ENCODE results near the gene DSG1.
"Not testable (repeated sequence)": the region's sequence is repeated elsewhere in the genome, so short reads cannot be mapped to it uniquely, and the experiment has no call there.

The DSG1 gene

DNA sequence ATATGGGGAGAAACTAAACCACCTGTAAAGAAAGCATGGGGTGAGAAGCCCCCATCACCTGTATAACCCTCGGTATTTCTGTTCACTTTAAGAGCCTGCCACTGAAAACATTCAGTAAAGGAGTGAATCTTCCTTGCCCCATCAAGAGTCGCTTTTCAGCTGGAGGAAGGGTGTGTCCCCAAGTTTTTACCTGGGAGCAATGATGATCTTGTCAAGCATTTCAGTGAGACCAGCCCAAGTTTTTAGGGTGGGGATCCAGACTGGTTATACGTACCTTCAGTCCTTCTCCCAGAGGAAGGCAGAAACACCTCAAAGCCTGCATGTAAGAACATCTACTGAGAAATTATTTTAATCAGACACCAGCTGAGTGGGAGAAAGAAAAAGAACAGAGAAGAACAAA, at the start of gene DSG1:
Gene DSG1, plus strand, starts transcription at position 301 of the 400 bp plus-strand sequence. CDS start 141 bp downstream, outside the sequence.
- DNase-seq (ENCODE audit: low spot score): no peak

DNA sequence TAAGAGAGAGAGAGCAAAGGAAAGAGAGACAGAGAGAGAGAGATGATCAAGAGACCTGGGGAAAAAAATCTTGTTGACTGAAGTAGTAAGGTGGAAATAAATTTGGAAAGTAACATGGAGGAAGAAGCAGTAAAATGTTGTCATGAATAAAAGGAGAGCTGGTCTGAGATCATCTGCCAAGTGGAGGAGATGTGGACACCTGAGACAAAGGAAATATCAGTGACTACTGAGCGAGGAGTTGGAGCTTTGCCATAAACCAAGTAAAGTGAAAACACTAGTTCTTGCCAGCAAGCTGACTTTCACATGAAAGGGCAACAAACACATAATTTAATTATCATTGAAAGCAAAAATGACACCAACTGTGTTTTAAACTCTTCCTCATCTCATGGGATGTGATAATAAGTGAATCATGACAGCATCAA, 49.0 kb upstream of the DSG1 start:
- DNase-seq (ENCODE audit: low spot score): no peak

DNA sequence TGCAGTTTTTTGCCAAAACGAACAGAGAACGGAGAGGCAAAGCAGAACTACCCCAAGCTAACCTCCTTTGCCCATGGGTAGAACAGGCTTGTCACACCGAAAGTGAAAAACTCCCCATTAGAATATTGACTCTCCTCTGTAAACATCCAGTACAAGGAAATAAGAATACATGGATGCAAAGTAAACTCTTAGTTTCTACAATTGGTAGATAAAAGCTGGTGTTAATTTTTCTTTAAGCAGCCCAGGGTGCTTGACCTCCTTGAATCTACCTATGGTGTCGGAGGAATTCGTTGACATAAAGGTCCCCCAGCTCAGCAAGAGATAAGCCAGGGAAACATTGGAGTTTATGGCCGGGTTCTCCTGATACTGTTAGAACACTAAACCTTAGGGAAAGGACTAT, 48.4 kb upstream of the DSG1 start:
- DNase-seq (ENCODE audit: low spot score): no peak

DNA sequence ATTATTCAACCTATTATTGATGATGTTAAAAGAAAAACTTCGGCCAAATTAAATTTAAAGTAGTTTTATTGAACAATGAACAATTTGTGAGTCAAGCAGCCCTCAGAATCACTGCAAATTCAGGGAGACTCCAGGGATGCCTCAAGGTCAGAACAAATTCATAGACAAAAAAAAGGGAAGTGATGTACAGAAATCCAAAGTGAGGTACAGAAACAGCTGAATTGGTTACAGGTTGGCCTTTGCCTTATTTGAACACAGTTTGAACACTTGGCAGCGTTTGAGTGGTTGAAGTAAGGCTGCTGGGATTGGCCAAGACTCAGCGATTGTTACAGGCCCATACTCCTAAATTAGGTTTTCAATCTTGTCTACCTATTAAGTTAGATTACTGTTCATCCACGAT, 47.4 kb upstream of the DSG1 start:
- no peak for DNase-seq (ENCODE audit: low spot score)

DNA sequence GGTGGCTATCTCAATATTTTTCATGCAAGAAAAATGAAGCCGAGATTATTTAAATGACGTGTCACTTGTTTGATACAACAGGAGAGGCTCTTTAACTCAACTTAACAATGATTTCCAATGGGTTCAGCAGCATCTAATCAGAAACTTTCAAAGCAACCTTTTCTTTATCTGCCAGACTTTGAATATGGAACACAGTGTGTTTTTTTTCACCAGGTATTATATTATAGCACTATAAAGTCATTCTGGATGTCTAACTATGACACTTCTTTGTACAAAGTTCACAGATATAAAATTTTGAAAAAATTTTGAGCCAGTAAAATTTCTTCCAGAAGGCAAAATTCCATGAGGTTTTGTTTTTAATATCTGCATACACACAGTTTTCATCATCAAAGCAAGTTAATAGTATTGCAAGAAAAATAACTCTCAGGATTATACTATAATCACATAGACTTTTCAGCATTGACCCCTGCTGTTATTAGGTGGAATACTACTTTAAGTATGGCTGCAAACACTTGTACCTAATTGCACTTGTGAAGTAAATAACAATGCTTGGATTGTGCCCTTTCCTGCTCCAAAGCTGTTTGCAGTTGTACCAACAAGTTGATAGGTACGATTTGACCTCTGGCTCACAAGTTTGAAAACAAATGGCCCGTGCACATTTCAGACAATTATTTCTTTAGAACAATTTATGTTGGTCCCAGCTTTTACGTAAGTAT, 44.0 kb upstream of the DSG1 start:
- DNase-seq (ENCODE audit: low spot score): no peak

DNA sequence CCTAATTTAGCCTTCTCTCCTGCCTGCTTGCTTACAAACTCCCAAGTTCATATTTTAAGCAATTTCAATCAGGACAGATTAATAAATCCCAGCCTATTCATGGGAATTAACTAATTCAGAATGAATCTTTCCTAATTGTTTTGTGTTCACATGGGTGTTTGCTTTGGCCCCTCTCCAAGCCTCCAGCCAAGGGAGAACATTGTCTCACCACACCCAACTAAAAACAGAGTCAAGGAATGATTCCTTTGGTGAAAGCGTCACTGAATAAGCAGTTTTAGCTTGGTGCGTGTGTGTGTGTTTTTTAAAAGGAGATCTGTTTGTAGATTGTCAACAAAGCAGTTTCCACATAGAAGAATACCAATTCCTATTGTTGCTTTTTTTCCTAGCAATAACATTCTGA, 43.0 kb upstream of the DSG1 start:
- no peak for DNase-seq (ENCODE audit: low spot score)

DNA sequence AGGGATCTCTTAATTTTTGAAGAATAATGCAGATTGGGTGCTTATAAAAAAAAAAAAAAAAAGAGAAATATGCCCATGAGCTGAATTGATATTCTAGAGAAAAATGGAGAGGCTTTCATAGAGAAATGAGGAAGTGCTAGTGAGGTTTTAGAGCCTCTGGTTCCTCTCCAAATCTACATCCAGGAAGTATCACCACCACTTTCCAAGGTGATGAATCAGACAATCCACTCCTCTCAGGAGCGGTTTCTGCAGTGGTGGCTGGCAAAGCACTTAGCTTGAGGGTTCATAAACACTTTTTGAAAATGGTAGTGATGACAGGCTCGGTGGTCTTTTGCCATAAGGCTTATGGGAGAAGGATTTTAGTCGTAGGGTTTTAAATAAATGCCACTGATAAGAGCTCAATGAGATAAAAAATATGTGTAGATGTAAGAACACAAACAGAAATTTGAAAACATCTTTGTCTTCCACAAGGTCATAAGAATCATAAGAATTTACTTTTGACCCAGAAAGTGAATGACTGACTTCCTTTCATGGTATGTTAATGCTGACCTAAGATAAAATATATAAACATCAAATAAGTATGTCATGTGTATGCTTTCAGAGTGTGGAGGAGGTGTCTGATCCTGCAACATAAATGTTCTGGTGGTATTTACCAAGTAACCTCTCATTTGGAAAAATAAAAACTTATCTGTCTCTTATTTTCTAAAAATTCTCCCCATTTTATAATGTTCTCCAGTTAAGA, 42.1 kb upstream of the DSG1 start:
- no peak for DNase-seq (ENCODE audit: low spot score)

DNA sequence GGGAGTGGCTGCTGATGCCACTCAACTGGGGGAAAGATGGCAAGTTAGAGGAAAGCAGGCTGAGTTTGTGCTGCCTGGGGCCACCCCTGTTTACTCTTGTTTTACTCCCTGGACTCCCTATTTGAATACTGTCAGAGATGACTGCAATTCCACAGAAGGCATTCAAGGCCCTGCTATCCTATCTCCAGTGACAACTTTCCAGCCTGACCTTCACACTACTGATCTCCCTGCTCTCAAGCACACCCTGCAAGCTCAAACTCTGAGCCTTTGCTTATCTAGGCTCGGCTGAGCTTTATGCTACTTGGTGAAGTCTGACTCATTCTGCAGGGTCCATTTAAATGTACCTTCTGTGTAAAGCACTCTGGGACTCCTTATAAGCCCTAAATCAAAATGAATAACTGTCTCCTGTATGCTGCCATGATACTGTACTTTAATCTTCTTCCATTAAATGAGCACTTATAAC, 39.3 kb upstream of the DSG1 start:
- no peak for DNase-seq (ENCODE audit: low spot score)

DNA sequence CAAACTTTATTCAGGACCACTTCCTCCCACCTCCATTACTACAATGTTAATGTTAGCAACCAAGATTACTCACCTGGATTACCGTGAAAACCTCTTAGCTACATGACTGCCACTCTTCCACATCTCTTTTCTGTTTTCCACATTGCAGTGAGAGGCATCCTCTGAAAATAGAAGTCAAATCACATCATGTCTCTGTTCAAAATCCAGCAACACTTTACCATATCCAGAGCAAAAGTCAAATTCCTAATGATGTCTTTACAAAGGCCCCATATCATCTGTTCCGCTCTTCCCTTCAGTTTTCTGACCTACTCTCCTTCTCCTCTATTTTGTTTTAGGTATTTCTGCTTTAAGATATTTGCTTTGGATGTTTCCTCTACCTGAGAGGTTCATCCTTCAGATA, 37.5 kb upstream of the DSG1 start:
- no peak for DNase-seq (ENCODE audit: low spot score)

DNA sequence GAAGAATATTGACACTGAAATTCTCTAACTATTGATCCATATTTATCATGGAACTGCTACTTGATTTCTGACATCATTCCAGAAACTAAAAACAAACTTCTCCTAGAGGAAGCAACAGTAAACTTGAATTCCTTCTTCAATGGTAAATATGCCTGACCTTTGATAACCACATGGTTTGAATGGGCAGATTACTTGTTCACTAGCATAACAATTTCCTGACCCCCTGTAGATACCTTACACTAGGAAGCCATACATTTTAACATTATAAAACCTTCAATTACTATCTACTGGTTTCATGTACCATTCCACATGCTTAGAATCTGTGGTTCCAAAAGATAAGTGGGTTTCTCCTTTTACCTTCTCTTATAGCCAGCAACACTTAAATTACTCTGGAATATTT, 36.5 kb upstream of the DSG1 start:
- DNase-seq (ENCODE audit: low spot score): no peak

DNA sequence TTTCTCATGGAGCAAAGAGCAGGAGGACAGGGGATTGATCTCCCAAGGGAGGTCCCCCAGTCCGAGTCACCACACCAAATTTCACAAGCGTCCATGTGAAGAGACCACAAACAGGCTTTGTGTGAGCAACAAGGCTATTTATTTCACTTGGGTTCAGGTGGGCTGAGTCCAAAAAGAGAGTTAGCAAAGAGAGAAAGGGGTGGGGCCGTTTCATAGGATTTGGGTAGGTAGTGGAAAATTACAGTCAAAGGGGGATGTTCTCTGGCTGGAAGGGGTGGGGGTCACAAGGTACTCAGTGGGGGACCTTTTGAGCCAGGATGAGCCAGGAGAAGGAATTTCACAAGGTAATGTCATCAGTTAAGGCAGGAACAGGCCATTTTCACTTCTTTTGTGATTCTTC, 28.5 kb upstream of the DSG1 start:
- not testable (repeated sequence) for DNase-seq (ENCODE audit: low spot score)

DNA sequence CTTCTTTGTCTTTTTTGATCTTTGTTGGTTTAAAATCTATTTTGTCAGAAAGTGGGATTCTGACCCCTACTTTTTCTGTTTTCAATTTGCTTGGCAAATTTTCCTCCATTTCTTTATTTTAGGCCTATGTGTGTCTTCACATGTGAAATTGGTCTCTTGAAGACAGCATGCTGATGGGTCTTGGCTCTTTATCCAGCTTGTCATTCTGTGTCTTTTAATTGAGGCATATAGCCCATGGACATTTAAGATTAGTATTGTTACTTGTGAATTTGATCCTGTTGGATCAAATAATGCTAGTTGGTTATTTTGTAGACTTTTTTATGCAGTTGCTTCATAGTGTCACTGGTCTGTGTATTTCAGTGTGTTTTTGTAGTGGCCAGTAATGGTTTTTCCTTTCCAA, 26.3 kb upstream of the DSG1 start:
- no peak for DNase-seq (ENCODE audit: low spot score)

DNA sequence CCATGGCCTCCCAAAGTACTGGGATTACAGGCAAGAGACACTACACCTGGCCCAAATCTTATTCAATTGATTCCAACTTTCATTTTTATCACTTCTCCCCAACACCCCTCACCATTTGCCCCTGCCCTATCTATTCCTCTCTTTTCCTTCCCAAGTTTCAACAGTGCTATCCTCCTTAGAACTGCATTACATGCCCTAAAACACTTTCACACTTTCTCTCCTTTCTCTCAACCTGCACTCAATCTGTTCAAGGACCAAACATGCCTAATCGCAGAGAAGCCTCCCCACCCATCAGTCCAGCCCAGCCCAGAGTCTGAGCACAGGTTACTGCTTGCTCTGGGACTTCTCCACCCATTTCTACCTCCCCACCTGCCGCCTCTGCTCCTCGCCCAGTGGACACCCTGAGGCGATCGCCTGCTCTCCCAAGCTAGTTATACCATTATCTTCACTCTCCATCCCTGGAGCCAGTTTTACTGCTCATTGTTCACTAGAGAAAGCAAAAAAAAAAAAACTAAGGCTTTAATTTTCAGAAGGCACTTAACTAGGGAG, 23.7 kb upstream of the DSG1 start:
- no peak for DNase-seq (ENCODE audit: low spot score)

DNA sequence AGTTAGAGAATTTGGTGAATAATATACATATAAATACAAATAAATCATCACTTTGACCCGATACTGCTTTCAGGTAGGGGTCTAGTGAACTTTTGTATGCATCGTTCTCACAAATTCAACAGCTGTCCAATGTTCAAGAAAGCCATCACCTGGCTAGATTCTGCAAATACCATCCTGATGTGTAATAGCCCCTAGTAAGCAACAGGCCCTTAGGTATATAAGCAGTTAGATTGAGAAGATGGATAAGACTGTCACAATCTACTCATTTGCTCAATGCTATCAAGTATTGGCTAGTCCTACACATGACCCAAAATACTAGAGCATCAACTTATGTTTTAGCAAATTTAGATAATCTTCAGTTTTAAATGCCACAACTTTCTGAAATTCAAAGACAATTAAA, 20.7 kb upstream of the DSG1 start:
- no peak for DNase-seq (ENCODE audit: low spot score)

DNA sequence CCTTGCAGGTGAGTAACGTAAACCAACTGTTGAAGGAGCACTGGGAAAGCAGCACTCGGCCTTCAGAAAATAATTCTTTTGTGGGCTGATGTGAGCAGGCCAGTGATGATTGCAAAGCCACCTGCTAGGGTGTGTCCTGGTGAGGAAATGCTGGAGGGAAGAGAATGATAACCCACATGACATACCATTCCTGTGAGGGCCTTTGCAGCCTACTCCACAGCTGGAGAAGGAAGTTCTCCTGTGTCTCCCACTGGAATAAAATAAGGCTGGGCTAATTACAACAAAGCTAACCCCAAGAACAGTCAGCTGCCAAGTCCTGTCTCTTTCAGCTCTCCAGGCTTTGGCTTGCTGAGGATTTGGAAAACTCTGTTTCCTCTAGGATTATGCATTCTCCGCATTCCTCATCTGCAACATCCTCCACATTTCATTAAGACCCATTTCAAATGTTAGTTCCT, 16.7 kb upstream of the DSG1 start:
- no peak for DNase-seq (ENCODE audit: low spot score)

DNA sequence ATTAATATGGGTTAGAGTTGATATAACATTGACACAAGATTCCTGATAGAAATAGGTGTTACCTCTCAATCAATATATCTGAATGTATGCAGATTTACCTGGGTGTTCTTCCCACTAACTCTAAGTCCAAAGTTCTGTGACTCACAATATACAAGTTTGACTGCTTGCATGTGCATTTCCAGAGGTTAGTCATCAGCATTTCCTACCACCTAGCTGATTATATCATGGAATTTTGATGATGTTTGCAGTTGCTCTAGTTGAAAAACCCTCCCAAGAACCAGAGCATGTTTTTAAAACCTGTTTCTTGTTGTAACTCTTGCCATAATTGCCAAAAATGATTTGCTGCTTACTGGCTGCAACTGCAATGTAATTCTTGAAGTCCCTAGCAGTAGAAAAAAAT, 15.0 kb upstream of the DSG1 start:
- DNase-seq (ENCODE audit: low spot score): no peak

DNA sequence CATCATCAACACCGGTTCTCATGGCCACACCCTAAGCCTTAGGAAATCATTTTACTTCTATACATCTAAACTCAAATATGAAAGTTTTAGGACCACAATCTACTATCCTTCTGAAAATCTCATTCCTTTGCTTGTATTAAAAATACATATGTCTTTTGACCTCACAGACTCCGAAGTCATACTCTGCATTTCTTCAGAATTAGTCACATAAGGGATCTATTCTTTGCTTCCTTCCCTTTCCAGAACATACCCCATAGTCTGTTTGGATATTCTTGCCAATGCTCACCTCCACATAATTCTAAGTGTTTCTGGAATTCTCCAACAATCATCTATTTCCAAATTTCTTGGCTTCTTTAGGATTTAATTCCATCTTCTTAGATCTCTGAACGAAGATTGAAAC, 14.2 kb upstream of the DSG1 start:
- no peak for DNase-seq (ENCODE audit: low spot score)

DNA sequence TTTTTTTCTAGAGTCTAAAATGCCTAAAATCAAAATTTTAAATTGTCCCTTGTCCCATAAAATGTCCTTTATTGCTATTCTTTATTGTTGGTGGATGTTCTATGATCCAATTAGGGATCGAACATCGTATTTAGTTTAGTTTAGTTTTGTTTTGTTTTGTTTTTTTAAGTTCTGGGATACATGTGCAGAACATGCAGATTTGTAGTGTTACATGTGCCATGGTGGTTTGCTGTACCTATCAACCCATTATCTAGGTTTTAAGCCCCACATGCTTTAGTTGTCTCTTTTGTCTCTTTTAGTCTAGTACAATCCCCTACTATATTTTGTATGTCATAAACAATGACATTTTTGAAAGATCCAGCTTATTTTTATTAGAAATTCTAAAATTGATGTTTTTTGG, 8.8 kb upstream of the DSG1 start:
- no peak for DNase-seq (ENCODE audit: low spot score)

DNA sequence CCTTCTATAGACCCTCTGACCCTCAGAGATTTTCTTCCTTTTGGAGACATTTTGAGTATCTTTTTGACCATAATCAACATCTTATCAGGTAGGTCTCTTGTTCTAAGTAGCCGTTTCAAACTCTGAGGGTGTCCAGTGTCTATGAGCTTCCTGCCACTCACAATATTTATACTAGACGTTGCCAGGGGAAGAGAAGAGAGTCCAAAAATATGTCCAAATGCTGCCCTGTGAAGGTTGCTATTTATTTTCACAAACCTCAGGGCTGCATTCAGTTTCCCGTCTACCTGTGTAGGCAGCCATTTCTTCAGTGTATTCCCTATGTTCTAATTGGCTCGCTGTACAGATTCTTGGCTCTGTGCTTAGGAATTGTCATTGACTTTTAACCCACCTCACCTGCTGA, 986 bp upstream of the DSG1 start:
- DNase-seq (ENCODE audit: low spot score): no peak

DNA sequence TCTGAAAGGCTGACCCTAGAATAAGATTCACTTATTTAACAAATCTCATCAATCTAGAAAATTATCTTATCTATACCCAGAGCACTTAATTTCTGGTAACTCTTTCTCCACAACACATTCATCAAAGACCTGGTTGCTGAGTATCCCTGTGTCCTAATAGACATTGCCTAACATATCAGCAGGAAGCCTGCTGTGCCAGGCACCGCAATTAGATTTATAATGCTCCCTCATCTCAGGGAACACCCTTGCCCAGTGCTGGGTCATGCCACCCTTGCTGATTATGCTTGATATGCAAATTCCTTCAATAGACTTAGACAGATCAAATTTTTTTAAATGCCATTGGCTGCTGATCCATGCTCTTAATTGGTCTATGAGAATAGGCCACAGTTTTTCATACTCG, 3.8 kb downstream of the DSG1 start:
- no peak for DNase-seq (ENCODE audit: low spot score)

DNA sequence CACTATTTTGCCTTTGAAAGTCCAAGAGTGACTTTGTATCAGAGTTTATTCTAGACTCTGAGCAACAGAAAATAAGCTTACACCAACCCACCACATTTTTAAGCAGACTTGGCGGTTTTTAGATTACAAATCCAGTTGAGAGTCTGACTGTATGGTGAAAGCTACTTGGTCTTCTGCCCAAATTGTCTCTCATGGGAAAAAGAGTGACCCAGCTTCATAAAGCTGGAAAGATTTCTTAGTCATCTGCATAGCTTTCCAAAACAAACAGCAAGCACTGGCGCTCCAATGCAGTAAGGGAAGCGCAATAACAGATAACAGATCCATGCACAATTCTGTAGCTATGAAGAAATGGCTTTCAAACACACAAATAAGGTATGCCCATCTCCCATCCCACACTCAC, 7.1 kb downstream of the DSG1 start:
- DNase-seq (ENCODE audit: low spot score): no peak

DNA sequence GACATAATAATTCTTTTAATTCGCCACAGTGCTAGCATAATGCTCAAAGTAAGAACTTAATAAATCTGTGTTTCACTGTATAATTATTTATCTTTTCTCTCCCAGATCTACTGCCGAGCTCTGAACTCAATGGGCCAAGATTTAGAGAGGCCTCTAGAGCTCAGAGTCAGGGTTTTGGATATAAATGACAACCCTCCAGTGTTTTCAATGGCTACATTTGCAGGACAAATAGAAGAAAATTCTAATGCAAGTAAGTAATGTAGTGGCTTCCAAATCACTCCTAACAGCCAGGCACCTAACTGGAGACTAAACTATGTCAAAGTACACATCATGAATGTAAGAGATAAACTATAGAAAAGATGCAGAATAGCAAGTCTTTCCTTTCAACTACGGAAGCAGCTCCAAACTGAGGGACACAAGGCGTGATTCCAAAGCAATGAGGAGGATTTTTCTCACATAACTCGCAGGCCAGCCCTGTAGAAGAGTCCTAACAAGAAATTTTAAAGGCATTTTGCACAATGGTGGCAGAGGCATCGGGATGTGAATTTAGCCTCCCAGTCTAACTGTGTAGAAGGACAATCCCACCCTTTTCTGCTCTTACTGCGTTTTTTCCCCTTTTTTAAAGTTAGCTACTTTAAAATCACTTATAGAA, 12.0 kb downstream of the DSG1 start:
- no peak for DNase-seq (ENCODE audit: low spot score)

DNA sequence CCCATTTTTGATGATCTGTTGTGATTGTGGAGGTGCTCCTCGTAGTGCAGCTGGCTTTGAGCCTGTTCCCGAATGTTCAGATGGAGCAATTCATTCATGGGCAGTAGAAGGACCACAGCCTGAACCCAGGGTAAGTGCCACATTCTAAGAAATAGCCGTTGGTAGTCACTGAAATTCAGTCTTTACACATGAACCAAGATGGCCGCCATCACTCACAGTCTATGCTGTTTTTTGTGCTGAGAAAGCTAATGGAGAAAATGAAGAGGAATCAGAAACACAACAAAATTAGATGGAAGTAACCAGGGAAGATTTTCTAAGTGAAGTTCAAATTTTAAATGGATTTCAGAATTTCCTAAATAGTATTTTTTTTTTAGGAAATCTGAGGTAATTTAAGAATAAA, 25.5 kb downstream of the DSG1 start:
- no peak for DNase-seq (ENCODE audit: low spot score)

Measured in germinal center (tissue), 1 donor.